IMR-90 (cell line): Measurements from ENCODE around the gene HIGD1C. TPM values are rescaled to one million over a fixed set of nuclear protein-coding genes. Genes with fewer than 3 reads are reported as not detected.

ENCODE experiments used
- ATAC-seq: fragments of 200-7000 bp; cut with Tn5 transposase; 2 replicates; pipeline ENCODE4 v1.9.1; 2020; ENCODE audit warnings: low read depth, mild to moderate bottlenecking, moderate library complexity
- BruUV-seq: library from RNA; stranded (reverse); fragments of 400-500 nt; replicated peaks from 2 replicates; lab custom pipeline; 2021; lab: Mats Ljungman, UMichigan
- CTCF ChIA-PET: fragments of 300-600 bp; formaldehyde crosslinking; extraction: SDS; loops from one replicate; lab custom pipeline; 2021; ENCODE audit warnings: antibody characterized with exemption; lab: Yijun Ruan, JAX
- POLR2A ChIA-PET: fragments of 300-600 bp; sonication (Branson Sonifier 250); formaldehyde crosslinking; loops from one replicate; lab custom pipeline; 2022; ENCODE audit warnings: antibody characterized with exemption; ENCODE audit not compliant: unreplicated experiment; lab: Charles Lee
- DNase-seq: peaks from one replicate; pipeline ENCODE4 v3.0.0; 2013
- H2AFZ ChIP-seq: replicated peaks from 2 replicates; pipeline ENCODE3; 2013; ENCODE audit warnings: low read length, mild to moderate bottlenecking; ENCODE audit not compliant: poor library complexity
- H2AK5ac ChIP-seq: 2 replicates; pipeline ENCODE4 v1.6.1; 2013; ENCODE audit warnings: low read depth, low read length, inconsistent platforms
- H2AK9ac ChIP-seq: replicated peaks from 2 replicates; pipeline ENCODE3; 2013; ENCODE audit warnings: mild to moderate bottlenecking, low read depth, low read length, moderate library complexity; ENCODE audit not compliant: poor library complexity
- H2BK120ac ChIP-seq: 2 replicates; pipeline ENCODE4 v1.6.1; 2013; ENCODE audit warnings: low read depth, low read length, inconsistent platforms
- H2BK15ac ChIP-seq: 3 replicates; pipeline ENCODE4 v1.6.1; 2013; ENCODE audit warnings: low read depth, low read length, inconsistent platforms
- H2BK20ac ChIP-seq: 2 replicates; pipeline ENCODE4 v1.6.1; 2013; ENCODE audit warnings: low read depth, mild to moderate bottlenecking, inconsistent platforms, low read length, moderate library complexity
- H2BK5ac ChIP-seq: 2 replicates; pipeline ENCODE4 v1.6.1; 2013; ENCODE audit warnings: mild to moderate bottlenecking, low read depth, low read length, inconsistent platforms; ENCODE audit not compliant: poor library complexity, severe bottlenecking
- H3K14ac ChIP-seq: replicated peaks from 2 replicates; pipeline ENCODE4 v1.6.1; 2013; ENCODE audit warnings: low read depth, low read length, inconsistent platforms
- H3K18ac ChIP-seq: 2 replicates; pipeline ENCODE4 v1.6.1; 2013; ENCODE audit warnings: low read depth, low read length, control low read depth
- H3K23ac ChIP-seq: 2 replicates; pipeline ENCODE4 v1.6.1; 2013; ENCODE audit warnings: low read depth, low read length, inconsistent platforms
- H3K27ac ChIP-seq: 2 replicates; pipeline ENCODE4 v1.5.1; 2013; ENCODE audit warnings: mild to moderate bottlenecking, control low read depth, low read length; ENCODE audit not compliant: insufficient read depth
- H3K27me3 ChIP-seq: 2 replicates; pipeline ENCODE4 v1.6.1; 2013; ENCODE audit warnings: low read length; ENCODE audit not compliant: control insufficient read depth, insufficient read depth
- H3K36me3 ChIP-seq: 2 replicates; pipeline ENCODE4 v1.6.1; 2013; ENCODE audit warnings: low read length, mixed read lengths; ENCODE audit not compliant: control insufficient read depth, insufficient read depth
- H3K4ac ChIP-seq: 2 replicates; pipeline ENCODE4 v1.6.1; 2013; ENCODE audit warnings: low read depth, low read length, inconsistent platforms
- H3K4me1 ChIP-seq: 2 replicates; pipeline ENCODE4 v1.6.1; 2013; ENCODE audit warnings: low read length, mixed read lengths; ENCODE audit not compliant: control insufficient read depth, insufficient read depth
- H3K4me2 ChIP-seq: 2 replicates; pipeline ENCODE4 v1.6.1; 2013; ENCODE audit warnings: low read depth, mild to moderate bottlenecking, control low read depth, low read length, moderate library complexity
- H3K4me3 ChIP-seq: 2 replicates; pipeline ENCODE4 v1.5.1; 2013; ENCODE audit warnings: low read depth, mild to moderate bottlenecking, control low read depth, low read length, moderate library complexity; ENCODE audit not compliant: insufficient read depth
- H3K56ac ChIP-seq: 2 replicates; pipeline ENCODE4 v1.6.1; 2013; ENCODE audit warnings: low read length, inconsistent platforms; ENCODE audit not compliant: insufficient read depth; ENCODE audit errors: extremely low read depth
- H3K79me1 ChIP-seq, 2 experiments: 2 replicates each; pipeline ENCODE4 v1.6.1; 2013; ENCODE audit warnings: low read length in 2 of 2, inconsistent platforms in 1 of 2, low read depth in 1 of 2
- H3K9ac ChIP-seq: 2 replicates; pipeline ENCODE4 v1.6.1; 2013; ENCODE audit warnings: low read depth, low read length, control low read depth
- H3K9me1 ChIP-seq: 2 replicates; pipeline ENCODE4 v1.6.1; 2013; ENCODE audit warnings: low read length, inconsistent platforms; ENCODE audit not compliant: insufficient read depth
- H3K9me3 ChIP-seq: 2 replicates; pipeline ENCODE4 v1.6.1; 2013; ENCODE audit warnings: low read length; ENCODE audit not compliant: control insufficient read depth, insufficient read depth
- H4K20me1 ChIP-seq: 2 replicates; pipeline ENCODE4 v1.6.1; 2013; ENCODE audit warnings: low read length, inconsistent platforms; ENCODE audit not compliant: insufficient read depth
- H4K5ac ChIP-seq: 2 replicates; pipeline ENCODE4 v1.6.1; 2013; ENCODE audit warnings: mild to moderate bottlenecking, low read depth, low read length, control low read depth
- H4K8ac ChIP-seq, 2 experiments: 2 replicates each; pipeline ENCODE4 v1.6.1; 2013; ENCODE audit warnings: low read depth in 2 of 2, low read length in 2 of 2, control low read depth in 1 of 2, inconsistent platforms in 1 of 2
- H4K91ac ChIP-seq: 2 replicates; pipeline ENCODE4 v1.6.1; 2013; ENCODE audit warnings: low read depth, low read length, inconsistent platforms; ENCODE audit not compliant: insufficient read depth
- CEBPB ChIP-seq: IDR thresholded peaks from 2 replicates; pipeline ENCODE4 v1.6.1; 2012; ENCODE audit warnings: low read depth, low read length, improper control_type of control experiment
- FOS ChIP-seq: fragments of 150-350 bp; IDR thresholded peaks from 2 replicates; pipeline ENCODE4 v1.6.1; 2016; ENCODE audit warnings: low read depth, low read length
- MAFK ChIP-seq: IDR thresholded peaks from 2 replicates; pipeline ENCODE4 v1.6.1; 2012; ENCODE audit warnings: low read depth, low read length, improper control_type of control experiment
- dilution Hi-C: fragments of 300-500 bp; cut with HindIII; formaldehyde crosslinking; loops from one replicate; pipeline ENCODE4 v1.14.3; 2018; ENCODE audit warnings: low sequenced_read_pairs; ENCODE audit not compliant: unreplicated experiment
- in situ Hi-C: fragments of 300-500 bp; cut with MboI; formaldehyde crosslinking; loops from 3 replicates; pipeline ENCODE4 v1.14.3; 2019; ENCODE audit warnings: low sequenced_read_pairs, inconsistent platforms, mixed read lengths
- intact Hi-C: fragments of 100-400 bp; cut with micrococcal nuclease; formaldehyde crosslinking; loops from 2 replicates; pipeline ENCODE4 v1.10.0; 2022
- polyA plus RNA-seq, 3 experiments: library from polyadenylated mRNA; depleted of rRNA; stranded (reverse); fragments of >200 nt; gene quantifications; 2 replicates each; pipeline ENCODE4 v1.2.3, GENCODE V29; 2012; ENCODE audit warnings: low replicate concordance in 1 of 3
- total RNA-seq: library from RNA; depleted of rRNA; stranded (reverse); fragments of >200 nt; gene quantifications from 2 replicates; pipeline ENCODE4 v1.2.3, GENCODE V29; 2012

Gene HIGD1C
- total and polyA plus RNA-seq, 2 of the 4 experiments (the other 2 are of a cell fraction): not detected

- Histone ChIP-seq H3K14ac (no peak overlapping the region), H3K4ac (no peak overlapping the region), H4K8ac (no peak overlapping the region), H3K79me1 (no peaks in the 10 kb centered on the region), H3K27ac (no peak overlapping the region), H3K9me3 (peaks cover 2% of the 10 kb centered on the region; the same call in 1 of the 2 replicates), H2BK120ac (no peak overlapping the region), H4K91ac (no peak overlapping the region), H3K4me2 (no peak overlapping the region), H3K27me3 (no peaks in the 10 kb centered on the region), H3K56ac (no peak overlapping the region), H2BK20ac (no peak overlapping the region), H2AK5ac (no peak overlapping the region), H3K4me1 (no peaks in the 10 kb centered on the region), H3K36me3 (peaks cover 5% of the 10 kb centered on the region), H2BK5ac (peak overlapping the region; percentile 34), H4K20me1 (no peaks in the 10 kb centered on the region), H3K23ac (no peak overlapping the region), H2AFZ (no peak overlapping the region), H3K9me1 (no peaks in the 10 kb centered on the region), H2BK15ac (no peak overlapping the region), H4K5ac (no peak overlapping the region), H2AK9ac (no peak overlapping the region), H3K9ac (no peak overlapping the region), H3K4me3 (no peak overlapping the region), H3K18ac (no peak overlapping the region)
- intact Hi-C loops: no loop called here
- no peak for TF ChIP-seq MAFK
- peak; percentile 58 for TF ChIP-seq CEBPB
- no peak for TF ChIP-seq FOS
- POLR2A ChIA-PET: interaction anchor here (0.6 kb wide), 1 partner anchor 85 kb away, joined by 3 read pairs; no protein-coding TSS in a partner anchor
- DNase-seq (peak; percentile 51), ATAC-seq (no peak)
- BruUV-seq: no TSS peak
- CTCF ChIA-PET: interaction anchor here (0.6 kb wide), 1 partner anchor 197 kb away, joined by 4 read pairs; no protein-coding TSS in a partner anchor
- in situ Hi-C loops: no loop called here
- dilution Hi-C loops: no loop called here
These were observed 19.6 kb downstream of the HIGD1C start for GRCh38 chr12:50971946-50972345.
